NCI-H146 treated with DMSO at 0.1 percent for 48 hours (cell line): ENCODE measurements around the gene FSCN2.

Source experiments
- DNase-seq: peaks from one replicate; lab custom pipeline; 2025; ENCODE audit not compliant: unreplicated experiment; lab: John Stamatoyannopoulos, UW

Gene FSCN2

GRCh38 chr17:81511804-81512561, 16.2 kb upstream of the FSCN2 start:
- no peak for DNase-seq

GRCh38 chr17:81512562-81513371, 15.4 kb upstream of the FSCN2 start, which contains the start of gene ACTG1:
Gene ACTG1, minus strand, starts transcription at chr17:81512799. Its CDS starts 445 bp downstream, at chr17:81512354.
- peak; percentile 81 for DNase-seq

GRCh38 chr17:81513372-81513752, 14.8 kb upstream of the FSCN2 start:
- peak; percentile 57 for DNase-seq

GRCh38 chr17:81513753-81514488, 14.3 kb upstream of the FSCN2 start:
- no peak for DNase-seq

GRCh38 chr17:81514489-81514738, 13.8 kb upstream of the FSCN2 start:
- no peak for DNase-seq

GRCh38 chr17:81514739-81515529, 13.2 kb upstream of the FSCN2 start:
- peak; percentile 64 for DNase-seq

GRCh38 chr17:81515530-81516041, 12.6 kb upstream of the FSCN2 start:
- no peak for DNase-seq

GRCh38 chr17:81516439-81516838, 11.7 kb upstream of the FSCN2 start:
- no peak for DNase-seq

- no peak for DNase-seq
These were observed 11.2 kb upstream of the FSCN2 start for GRCh38 chr17:81517009-81517338.

- DNase-seq: no peak
These were observed 10.7 kb upstream of the FSCN2 start for GRCh38 chr17:81517339-81518112.

- DNase-seq: no peak
These were observed 9.9 kb upstream of the FSCN2 start for GRCh38 chr17:81518113-81518784.

GRCh38 chr17:81518785-81519283, 9.3 kb upstream of the FSCN2 start:
- DNase-seq: no peak

GRCh38 chr17:81519284-81520020, 8.7 kb upstream of the FSCN2 start:
- peak; percentile 31 for DNase-seq

GRCh38 chr17:81520021-81520901, 7.9 kb upstream of the FSCN2 start:
- DNase-seq: no peak

GRCh38 chr17:81522491-81523401, 5.4 kb upstream of the FSCN2 start:
- no peak for DNase-seq

- no peak for DNase-seq
These were observed 4.7 kb upstream of the FSCN2 start for GRCh38 chr17:81523402-81524038.
